ENCODE data around the gene GYPE.
"Not testable (repeated sequence)": the region's sequence is repeated elsewhere in the genome, so short reads cannot be mapped to it uniquely, and the experiment has no call there.

The GYPE gene

DNA sequence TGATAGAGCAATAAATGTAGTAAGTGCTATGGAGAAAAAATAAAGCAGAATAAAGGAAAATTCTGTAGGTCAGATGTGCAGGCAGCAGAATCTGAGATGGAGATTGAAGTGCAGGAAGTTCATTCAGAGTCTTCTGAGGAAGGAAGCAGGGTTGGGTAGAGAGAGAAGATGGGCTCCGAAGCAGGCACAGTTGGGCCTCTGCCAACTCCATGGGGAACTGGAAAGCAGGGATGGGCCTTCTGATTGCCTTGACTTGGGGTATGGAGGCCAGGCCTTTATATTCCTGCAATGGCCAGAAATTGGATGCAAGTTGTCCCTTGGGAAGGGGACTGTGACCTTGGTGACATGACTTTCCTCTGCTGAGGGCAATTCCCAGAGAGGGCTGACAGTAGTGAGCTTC, 42.6 kb downstream of the GYPE start:
- not testable (repeated sequence) for DNase-seq

DNA sequence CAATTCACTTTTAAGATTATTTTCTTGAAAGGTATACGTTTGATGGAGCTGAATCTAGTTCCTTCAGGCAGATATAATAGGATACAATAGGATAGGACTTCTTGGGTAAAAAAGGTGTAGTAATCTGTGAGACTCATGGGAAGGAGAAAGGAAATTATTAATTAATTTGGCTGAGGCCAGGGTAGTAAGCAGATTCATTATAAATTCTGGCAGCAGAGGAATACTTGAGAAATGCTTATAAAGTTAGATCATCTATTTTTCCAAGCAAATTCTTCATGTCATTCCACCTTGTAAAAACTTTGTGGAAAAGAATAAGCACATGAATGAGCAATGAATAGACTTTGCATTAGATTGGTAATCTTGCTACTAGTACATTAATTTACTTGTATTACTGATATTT, 46.9 kb downstream of the GYPE start:
- no peak for DNase-seq

DNA sequence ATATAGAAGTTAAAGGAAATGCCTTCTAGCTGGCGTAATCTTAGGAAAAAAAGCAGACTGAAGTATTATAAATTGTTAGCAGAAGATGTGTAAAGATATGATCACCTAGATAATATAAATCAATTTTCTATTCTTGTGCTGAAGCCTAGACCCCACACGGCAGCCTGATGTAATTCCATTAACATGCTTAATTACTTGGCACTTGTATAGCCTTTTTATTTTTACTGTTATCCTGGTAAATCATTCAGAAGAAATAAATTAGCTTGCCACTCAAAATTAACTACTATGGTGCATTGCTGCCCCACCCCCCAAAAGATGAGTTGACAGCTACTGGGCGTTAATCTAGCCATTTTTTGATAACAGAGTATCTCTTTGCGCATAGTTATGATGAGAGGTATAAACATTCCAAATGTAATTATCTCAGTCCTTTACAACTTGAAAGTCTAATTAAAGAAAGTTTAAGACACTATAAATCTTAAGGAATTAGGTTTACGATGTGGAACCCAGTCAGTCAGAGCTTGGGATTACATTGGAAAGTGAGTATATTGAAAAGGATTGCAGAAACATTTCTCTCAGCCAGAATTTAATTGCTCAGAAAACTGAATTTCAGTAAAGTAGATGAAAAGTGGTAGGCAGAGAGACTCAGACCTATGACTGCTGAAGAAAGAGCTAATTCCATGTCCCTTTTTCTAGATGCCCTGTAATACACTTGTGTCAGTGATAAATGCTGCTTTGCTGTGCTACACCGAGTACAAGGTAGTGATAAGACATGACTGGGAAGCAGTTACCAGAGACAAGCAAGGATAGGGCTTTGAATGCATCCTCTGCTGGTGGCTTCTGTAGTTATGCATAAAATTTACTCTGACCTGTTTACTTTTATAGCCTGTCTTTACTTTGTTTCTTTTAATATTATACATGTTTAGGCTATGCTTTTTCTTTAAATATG, 47.7 kb downstream of the GYPE start:
- not testable (repeated sequence) for DNase-seq

DNA sequence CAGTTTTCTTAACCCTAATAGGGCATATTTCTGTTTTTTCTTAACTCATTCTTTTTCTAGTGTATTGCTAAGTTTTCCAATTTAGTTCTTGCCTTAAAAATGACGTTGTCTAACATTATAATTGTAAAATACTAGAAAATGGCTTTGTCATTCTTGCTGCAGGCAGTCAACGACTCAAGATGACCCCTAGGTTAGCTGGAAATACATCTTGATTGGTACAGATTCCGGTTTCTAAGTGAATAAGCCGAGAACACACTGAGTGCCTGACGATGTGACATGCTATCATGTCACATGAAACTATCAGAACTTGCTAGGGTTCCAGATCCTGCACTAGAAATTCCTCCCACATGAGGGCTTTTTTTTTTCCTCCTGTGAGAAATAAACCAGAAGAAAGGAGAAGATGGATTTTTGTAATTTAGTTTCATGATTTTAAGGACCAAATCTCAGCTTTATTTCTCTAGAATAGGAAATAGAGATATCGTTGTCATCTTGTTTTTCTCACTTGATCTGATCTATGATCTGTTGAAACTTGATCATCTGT, 49.3 kb downstream of the GYPE start:
- not testable (repeated sequence) for DNase-seq

DNA sequence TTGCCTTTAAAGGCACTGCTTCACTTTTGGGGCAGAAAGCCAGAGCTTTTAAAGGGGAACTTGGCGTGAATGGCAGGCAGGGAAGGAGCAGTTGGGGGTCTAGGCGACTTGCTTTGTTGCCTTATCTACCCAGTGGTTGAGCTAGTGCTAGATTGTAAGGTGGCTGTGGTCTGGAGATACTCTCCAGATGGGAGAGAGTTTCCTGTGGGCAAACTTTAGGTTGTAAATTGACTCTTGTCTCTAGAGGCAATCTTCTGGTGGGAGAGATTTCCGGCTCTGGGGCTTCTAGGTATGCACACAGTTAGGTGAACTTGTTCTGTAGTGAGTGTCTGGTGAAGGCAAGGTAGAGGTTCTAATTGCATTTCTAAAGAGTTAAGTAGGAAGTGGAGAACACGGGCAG, 50.7 kb downstream of the GYPE start:
- not testable (repeated sequence) for DNase-seq

DNA sequence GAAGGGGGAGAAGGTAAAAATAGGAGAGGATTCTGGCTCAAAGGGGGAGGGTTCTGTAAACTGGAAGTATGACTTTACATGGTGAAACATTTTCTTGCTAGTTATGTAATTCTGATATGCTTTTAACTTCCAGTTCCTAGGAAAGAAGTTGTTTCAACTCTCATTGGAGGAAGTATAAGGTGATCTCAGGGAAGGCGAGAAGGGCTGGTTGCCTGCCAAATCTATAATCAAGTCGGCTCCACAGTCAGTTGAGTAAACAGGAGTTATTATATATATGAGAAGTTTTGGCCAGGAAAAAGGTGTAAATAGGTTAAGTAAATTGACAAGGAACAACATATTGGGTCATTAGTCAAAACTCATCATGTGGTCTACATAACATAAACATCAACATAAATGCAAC, 56.1 kb downstream of the GYPE start:
- not testable (repeated sequence) for DNase-seq

DNA sequence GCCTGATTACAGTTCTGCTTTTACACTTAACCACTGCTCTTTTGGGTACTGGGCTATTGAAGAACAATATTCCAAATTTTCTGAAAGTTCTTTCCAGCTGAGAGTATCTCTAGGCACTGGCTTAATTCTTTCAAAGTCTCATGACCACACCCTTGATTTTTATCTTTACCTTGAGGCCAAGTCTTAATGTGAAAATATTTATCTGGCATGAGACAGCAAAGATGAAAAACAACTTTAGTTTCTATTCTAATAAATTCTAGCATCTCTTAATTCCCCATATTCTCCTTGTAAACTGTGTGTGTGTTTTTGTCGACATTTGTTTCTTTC, 61.9 kb downstream of the GYPE start:
- DNase-seq = not testable (repeated sequence)

DNA sequence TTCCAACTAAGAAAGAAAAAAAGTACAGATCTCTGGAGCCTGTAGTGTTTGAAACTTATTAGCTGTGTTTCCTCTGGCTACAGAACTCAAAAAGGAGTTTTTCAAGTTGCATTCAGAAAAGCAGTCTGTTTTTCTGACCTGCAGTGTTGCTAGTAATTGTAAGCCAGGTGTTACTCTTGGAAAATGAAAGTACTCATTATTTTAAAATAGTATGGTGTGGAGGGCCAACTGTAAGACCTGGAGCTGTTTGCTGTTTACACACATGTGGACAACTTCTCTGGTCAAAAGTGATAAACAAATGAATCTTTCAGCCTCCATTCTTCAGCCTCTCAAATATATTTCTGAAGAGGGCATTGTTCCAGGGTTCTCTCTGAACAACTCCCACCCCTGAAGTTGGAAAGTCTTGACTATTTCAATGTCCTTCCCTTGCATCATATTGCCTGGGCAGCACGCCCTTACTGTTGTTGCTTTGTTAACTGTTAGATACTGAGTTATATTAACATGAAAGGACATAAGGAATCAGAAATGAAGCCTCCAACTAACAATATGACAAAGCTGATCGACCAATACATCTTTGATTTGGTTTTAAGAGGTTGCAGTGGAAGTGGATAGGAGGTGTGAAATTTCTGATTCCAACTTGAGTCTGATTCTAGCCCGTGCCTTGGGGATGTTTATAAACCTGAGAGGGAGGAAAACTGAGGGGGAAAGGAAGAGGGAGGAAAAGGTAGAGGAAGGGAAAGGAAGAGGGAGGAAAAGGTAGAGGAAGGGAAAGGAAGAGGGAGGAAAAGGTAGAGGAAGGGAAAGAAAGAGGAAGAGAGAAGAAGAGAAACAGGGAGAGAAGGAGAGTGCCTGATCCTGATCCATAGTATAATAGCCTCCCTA, 62.5 kb downstream of the GYPE start:
- DNase-seq = not testable (repeated sequence)

DNA sequence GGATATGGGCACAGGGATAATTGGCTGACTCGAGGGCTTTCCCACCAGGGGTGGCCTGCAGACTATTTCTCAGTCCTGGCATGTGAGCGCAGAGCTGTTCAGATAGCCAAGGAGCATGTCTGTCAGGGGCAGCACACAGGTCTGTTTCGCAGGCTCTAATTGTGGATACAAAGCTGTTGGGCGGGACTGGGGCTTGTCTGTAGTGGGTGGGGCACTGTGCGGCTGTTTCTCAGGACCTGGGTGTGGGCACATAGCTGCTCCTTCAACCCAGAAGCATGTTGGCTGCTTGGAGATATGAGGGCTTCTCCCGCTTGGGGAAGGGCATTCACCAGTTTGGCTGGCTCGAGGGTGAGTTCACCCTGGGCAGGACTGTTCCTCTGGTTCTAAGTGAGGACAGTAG, 65.9 kb downstream of the GYPE start:
- DNase-seq = not testable (repeated sequence)

DNA sequence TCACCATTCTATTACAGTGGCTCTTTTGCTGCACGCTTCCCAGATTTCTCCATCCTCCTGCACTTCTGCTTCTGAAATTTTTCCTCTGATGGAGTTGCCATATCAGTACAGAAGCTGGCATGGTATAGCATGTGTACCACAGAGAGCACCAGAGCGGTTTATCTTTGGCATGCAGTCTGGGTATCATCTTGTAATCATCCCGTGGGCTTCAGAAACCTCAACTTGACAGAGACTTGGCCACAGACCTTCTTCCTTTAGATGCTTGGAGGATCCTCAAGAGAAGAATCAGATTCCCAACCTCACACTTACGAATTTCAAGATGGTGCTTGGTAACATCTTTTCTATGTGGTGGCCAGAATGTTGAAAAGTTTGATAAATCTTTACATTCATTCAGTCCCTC, 71.2 kb downstream of the GYPE start:
- not testable (repeated sequence) for DNase-seq

DNA sequence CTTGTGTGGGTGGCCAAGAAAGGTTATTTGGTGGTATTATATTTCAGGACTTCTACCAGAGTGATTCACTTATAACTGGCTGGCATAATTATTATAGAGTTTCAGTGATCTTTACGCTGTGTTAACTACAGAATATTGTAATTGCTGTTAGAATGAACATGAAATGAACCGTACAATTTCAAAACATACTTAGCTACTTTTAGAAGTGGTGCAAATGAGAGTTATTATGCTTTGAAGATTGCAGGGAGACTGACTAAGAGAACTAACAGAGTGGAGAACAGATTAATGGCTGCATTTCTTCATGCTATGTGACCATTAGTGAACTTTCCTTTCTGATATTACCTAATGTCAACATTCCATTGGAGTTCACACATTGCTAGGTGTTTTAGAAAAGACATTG, 71.7 kb downstream of the GYPE start:
- DNase-seq = not testable (repeated sequence)

DNA sequence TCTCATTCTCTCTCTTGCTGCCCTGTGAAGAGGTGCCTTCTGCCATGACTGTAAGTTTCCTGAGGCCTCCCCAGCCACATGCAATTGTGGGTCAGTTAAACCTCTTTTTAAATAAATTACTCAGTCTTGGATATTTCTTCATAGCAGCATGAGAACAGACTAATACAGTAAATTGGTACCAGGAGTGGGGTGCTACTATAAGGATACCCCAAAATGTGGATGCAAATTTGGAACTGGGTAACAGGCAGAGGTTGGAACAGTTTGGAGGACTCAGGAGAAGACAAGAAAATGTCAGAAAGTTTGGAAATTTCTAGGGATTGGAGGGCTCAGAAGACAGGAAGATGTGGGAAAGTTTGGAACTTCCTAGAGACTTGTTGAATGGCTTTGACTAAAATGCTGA, 74.8 kb downstream of the GYPE start:
- DNase-seq = not testable (repeated sequence)

DNA sequence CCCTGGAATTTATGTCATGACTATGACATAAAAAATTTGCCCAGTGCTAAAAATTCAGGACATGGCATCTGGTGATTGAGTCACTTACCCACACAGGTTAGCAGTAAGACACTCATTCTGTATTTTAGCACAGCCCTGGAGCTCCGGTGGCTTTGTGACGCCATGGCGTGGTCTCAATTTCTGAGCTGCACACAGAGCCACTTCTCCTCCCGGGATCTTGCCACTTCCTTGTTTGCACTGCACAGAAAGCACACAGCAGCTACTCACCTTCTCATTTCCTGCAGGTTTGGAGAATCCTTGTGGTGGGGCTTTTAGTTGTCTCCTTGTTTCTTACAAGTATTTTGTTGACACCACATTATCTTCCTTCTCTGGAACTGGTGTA, 76.1 kb downstream of the GYPE start:
- DNase-seq = not testable (repeated sequence)

All from NCI-H2029 treated with DMSO at 0.1 percent for 48 hours (cell line).